Astrocyte of the cerebellum (primary cell): ENCODE measurements around the gene CD177.

Source experiments
- DNase-seq: peaks from one replicate; pipeline ENCODE4 v3.0.0-alpha.2; 2011; ENCODE audit warnings: low read depth
- H3K4me3 ChIP-seq: 2 replicates; pipeline ENCODE4 v1.5.1; 2011; ENCODE audit warnings: mild to moderate bottlenecking, low read depth, low read length, moderate library complexity
- in situ Hi-C: cut with HindIII; loops from 2 replicates; pipeline ENCODE4 v1.10.0; 2017; ENCODE audit warnings: low sequenced_read_pairs
- TF ChIP-seq, protein P1 (sequence below): IDR thresholded peaks from 2 replicates; pipeline ENCODE4 v1.5.1; 2012; ENCODE audit warnings: low read length, low read depth, moderate library complexity, mild to moderate bottlenecking; ENCODE audit errors: missing control alignments

CD177 gene, protein sequence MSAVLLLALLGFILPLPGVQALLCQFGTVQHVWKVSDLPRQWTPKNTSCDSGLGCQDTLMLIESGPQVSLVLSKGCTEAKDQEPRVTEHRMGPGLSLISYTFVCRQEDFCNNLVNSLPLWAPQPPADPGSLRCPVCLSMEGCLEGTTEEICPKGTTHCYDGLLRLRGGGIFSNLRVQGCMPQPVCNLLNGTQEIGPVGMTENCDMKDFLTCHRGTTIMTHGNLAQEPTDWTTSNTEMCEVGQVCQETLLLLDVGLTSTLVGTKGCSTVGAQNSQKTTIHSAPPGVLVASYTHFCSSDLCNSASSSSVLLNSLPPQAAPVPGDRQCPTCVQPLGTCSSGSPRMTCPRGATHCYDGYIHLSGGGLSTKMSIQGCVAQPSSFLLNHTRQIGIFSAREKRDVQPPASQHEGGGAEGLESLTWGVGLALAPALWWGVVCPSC

DNA sequence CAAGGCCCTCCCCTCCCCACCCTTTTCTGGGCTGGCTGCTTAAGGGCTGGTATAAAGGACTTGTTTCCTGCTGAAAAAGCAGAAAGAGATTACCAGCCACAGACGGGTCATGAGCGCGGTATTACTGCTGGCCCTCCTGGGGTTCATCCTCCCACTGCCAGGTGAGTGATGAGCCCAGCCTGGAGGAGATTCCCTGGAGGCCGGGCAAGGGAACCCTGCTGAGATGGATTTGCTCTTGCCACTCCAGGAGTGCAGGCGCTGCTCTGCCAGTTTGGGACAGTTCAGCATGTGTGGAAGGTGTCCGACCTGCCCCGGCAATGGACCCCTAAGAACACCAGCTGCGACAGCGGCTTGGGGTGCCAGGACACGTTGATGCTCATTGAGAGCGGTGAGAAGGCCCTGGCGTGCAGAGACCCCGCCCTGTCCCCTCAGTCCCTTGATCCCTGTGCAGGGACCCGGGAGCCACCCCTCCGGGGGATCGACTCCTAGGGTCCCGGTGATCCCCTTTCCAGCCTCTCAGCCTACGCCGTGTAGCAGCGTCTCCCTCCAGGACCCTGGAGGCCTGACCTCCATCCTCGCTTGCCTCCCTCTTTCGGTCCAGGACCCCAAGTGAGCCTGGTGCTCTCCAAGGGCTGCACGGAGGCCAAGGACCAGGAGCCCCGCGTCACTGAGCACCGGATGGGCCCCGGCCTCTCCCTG is at the start of gene CD177:
TSS of gene CD177 (plus strand) at position 81 of the 699 bp plus-strand sequence. CDS start at position 110, 29 bp downstream.
- no peak within 1 kb of the TSS for H3K4me3 ChIP-seq
- DNase-seq, result no peak
- in situ Hi-C loops, result no loop called here
- TF ChIP-seq, protein P1, sequence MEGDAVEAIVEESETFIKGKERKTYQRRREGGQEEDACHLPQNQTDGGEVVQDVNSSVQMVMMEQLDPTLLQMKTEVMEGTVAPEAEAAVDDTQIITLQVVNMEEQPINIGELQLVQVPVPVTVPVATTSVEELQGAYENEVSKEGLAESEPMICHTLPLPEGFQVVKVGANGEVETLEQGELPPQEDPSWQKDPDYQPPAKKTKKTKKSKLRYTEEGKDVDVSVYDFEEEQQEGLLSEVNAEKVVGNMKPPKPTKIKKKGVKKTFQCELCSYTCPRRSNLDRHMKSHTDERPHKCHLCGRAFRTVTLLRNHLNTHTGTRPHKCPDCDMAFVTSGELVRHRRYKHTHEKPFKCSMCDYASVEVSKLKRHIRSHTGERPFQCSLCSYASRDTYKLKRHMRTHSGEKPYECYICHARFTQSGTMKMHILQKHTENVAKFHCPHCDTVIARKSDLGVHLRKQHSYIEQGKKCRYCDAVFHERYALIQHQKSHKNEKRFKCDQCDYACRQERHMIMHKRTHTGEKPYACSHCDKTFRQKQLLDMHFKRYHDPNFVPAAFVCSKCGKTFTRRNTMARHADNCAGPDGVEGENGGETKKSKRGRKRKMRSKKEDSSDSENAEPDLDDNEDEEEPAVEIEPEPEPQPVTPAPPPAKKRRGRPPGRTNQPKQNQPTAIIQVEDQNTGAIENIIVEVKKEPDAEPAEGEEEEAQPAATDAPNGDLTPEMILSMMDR, result no peak

DNA sequence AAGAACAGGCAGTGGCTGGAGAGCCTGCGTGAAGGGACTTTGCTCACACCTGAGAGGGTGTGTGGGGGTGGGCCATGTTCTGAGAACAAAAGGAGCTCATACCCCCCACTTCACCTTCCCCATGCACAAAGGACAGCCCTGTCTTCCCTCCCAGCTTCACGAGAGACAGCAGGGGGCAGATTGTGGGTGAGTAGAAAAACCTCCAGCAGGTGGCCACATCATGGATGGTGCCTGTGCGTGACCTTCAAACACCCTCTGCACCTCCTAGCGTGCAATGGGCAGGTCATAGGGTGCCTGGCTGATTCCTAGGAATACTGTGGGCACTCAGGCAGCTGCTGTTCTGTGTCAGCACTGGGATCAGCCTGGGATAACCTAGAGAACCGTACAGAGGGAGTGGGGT is 47.8 kb upstream of the CD177 start:
- TF ChIP-seq, protein P1, result no peak
- in situ Hi-C loops, result no loop called here
- no peak overlapping the region for H3K4me3 ChIP-seq
- DNase-seq, result no peak

DNA sequence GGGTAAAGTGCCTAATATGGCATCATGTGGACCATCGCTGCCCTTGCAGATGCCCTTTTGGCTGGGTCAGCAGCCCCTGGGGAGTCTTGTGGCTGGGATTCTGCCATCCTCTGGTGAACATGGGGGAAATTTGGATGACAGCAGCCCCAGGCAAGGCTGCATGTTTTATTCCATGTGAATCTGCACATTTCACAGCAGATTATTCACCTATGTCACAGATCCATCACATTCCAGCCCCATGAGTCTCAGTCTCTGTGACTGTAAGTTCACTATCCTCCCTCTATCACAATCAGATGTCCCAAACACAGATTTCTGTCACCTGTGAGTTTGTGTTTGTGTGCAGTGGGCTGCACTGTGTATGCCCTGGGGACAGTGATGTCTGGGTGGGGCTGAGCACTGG is 47.4 kb upstream of the CD177 start:
- in situ Hi-C loops, result no loop called here
- TF ChIP-seq, protein P1, result no peak
- H3K4me3 ChIP-seq, result no peak overlapping the region
- DNase-seq, result no peak

DNA sequence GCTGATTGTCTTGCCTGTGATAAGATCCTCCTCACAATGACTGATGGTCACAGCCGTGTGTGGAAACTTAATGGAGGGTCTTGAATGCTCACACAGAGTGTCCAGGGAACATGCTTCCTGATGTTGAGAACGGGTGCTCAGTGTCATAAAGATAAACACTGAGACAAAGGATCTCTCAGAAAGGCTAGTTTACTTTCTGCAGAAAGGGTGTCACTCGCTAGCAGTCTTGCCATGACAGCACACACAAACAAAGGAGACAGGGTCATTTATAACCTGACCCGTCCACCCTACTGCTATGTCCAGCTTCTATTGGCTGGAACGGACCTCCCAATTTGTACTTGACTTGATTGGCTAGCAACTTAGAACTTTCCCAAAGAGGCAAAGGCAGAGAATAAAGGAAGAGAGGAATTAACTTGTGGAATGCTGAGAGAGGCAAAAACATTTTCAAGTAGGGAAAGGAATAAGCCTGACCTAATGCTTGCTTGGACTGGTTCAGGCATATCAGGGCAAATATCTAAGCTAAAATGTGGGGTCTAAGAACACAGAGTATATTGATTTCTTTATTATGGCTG is 45.2 kb upstream of the CD177 start:
- no peak overlapping the region for H3K4me3 ChIP-seq
- TF ChIP-seq, protein P1, result no peak
- in situ Hi-C loops, result no loop called here
- DNase-seq, result no peak

DNA sequence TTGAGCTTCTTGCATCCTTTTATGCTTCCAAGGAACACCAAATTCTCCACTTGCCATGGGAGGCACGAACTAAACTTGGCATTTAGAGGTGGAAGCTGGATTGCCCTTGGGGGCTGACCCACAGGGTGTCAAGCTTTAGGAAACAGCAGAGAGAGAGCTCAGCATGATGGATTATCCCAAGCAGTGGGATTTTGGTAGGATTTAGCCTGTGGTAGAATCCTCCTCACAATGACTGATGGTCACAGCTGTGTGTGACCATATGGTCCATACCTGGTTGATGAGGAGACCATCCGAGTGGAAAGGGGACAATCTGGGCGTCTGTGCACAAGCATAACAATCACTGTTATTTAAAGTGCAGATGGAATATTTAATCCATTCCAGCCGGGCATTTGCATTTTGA is 44.0 kb upstream of the CD177 start:
- TF ChIP-seq, protein P1, result no peak
- in situ Hi-C loops, result no loop called here
- no peak overlapping the region for H3K4me3 ChIP-seq
- no peak for DNase-seq

DNA sequence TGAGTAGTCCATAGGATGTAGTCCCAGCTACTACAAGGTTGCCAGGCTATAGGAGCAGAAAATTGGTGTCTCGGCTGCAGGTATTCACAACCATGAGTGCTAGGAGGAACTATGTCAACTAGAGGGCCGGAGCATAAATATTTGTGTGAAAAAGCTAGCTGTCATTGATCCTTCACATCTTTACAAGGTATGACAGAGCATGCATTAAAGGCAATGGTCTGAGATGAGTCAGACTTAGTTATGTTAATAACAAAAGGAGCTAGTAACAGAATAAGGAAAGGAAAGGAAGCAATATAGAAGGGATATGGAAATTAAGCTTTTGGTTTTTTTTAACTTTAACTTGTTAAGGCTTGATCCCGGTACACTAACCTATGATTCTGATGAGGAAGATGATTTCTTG is 43.3 kb upstream of the CD177 start:
- no peak for DNase-seq
- no peak overlapping the region for H3K4me3 ChIP-seq
- in situ Hi-C loops, result no loop called here
- TF ChIP-seq, protein P1, result no peak
